ENCODE data around the gene UPB1. TPM values are rescaled to one million over a fixed set of nuclear protein-coding genes. Genes with fewer than 3 reads are reported as not detected.

UPB1 gene
- total RNA-seq, 1 donor from 2014 or later, result 0.52 TPM

- H3K9me3 ChIP-seq (ENCODE audit: control insufficient read depth in 3 of 3, low read length in 3 of 3), result no peaks in the 10 kb centered on the region
- H3K4me3 ChIP-seq (ENCODE audit: low read length in 3 of 3), result no peak overlapping the region
- peaks cover 0 to 17% (median 13%) of the 10 kb centered on the region in 3 donors for H3K4me1 ChIP-seq (ENCODE audit: control insufficient read depth in 3 of 3, insufficient read depth in 3 of 3, low read length in 3 of 3)
- H3K36me3 ChIP-seq (ENCODE audit: control insufficient read depth in 3 of 3, insufficient read depth in 3 of 3, low read length in 3 of 3), result no peaks in the 10 kb centered on the region
- H3K27me3 ChIP-seq (ENCODE audit: control insufficient read depth in 3 of 3, insufficient read depth in 3 of 3, low read length in 3 of 3), result no peaks in the 10 kb centered on the region
- no peak overlapping the region for H3K27ac ChIP-seq (ENCODE audit: low read depth, low read length)
- no peak overlapping the region for H3K9ac ChIP-seq (ENCODE audit: low read depth in 1 of 3, low read length in 3 of 3)
These were observed 6.9 kb downstream of the UPB1 start for GRCh38 chr22:24502034-24502433.

DNA sequence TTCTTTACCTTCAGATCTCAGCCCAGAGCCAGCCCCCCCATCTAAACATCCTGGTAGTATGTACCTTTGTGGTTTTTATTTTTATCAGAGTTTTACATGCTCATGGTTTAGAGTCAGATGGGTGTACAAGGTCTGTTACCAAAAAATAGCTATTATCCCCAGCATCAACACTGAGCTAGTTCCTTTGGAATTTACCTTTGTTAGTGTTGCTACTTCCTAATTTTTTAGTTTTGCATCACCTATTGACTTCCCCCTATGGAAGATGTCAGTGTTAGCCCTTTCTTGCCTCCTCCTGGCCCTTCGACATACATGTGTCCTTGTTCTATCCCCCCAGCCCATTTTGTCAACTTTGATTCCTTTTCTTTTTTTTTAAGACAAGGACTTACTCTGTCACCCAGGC is 7.4 kb downstream of the UPB1 start:
- H3K27me3 ChIP-seq (ENCODE audit: control insufficient read depth in 3 of 3, insufficient read depth in 3 of 3, low read length in 3 of 3), result no peaks in the 10 kb centered on the region
- H3K4me3 ChIP-seq (ENCODE audit: low read length in 3 of 3), result no peak overlapping the region
- H3K9me3 ChIP-seq (ENCODE audit: control insufficient read depth in 3 of 3, low read length in 3 of 3), result no peaks in the 10 kb centered on the region
- peaks cover 0 to 17% (median 15%) of the 10 kb centered on the region in 3 donors for H3K4me1 ChIP-seq (ENCODE audit: control insufficient read depth in 3 of 3, insufficient read depth in 3 of 3, low read length in 3 of 3)
- no peak overlapping the region for H3K9ac ChIP-seq (ENCODE audit: low read depth in 1 of 3, low read length in 3 of 3)
- no peaks in the 10 kb centered on the region for H3K36me3 ChIP-seq (ENCODE audit: control insufficient read depth in 3 of 3, insufficient read depth in 3 of 3, low read length in 3 of 3)
- no peak overlapping the region for H3K27ac ChIP-seq (ENCODE audit: low read depth, low read length)

DNA sequence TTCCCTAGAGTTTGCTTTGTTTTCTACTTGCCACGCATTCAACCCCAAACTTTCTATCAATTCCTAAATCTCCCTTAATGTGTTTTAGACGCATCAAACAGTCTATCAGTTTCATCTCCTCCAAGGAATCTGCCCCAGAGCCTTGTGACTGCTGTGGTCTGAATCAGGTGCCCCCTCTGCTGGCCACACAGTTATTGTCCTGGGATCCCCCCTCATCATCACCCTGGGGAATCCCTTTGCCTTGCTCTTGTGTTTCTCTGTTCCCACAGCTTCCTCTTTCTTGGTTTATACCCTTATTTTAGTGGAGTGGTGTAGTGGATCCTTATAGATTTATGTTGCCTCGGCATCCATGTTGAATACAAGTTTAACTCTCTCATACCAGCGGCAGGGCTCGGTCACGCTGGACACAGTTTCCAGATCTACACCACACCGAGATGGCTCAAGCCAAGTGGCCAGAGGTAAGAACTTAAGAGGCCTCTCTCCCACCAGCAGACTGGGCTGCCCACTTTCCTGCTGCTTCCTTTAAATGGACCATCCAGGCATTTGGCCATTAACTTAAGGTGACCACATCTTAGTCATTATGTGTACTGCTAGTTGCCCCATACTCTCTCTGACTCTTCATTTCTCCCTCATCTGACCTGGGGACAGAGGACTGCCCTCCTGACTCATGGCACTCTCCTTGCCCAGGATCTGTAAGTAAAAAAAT is 8.2 kb downstream of the UPB1 start:
- Histone ChIP-seq H3K9me3 (ENCODE audit: control insufficient read depth in 3 of 3, low read length in 3 of 3) (no peaks in the 10 kb centered on the region), H3K4me3 (ENCODE audit: low read length in 3 of 3) (no peak overlapping the region), H3K27me3 (ENCODE audit: control insufficient read depth in 3 of 3, insufficient read depth in 3 of 3, low read length in 3 of 3) (no peaks in the 10 kb centered on the region), H3K9ac (ENCODE audit: low read depth in 1 of 3, low read length in 3 of 3) (no peak overlapping the region), H3K36me3 (ENCODE audit: control insufficient read depth in 3 of 3, insufficient read depth in 3 of 3, low read length in 3 of 3) (no peaks in the 10 kb centered on the region), H3K27ac (ENCODE audit: low read depth, low read length) (no peak overlapping the region), H3K4me1 (ENCODE audit: control insufficient read depth in 3 of 3, insufficient read depth in 3 of 3, low read length in 3 of 3) (peaks cover 0 to 17% (median 15%) of the 10 kb centered on the region in 3 donors)

GRCh38 chr22:24503843-24504338 is 8.8 kb downstream of the UPB1 start:
- no peak overlapping the region for H3K4me3 ChIP-seq (ENCODE audit: low read length in 3 of 3)
- H3K27ac ChIP-seq (ENCODE audit: low read depth, low read length), result no peak overlapping the region
- no peaks in the 10 kb centered on the region for H3K27me3 ChIP-seq (ENCODE audit: control insufficient read depth in 3 of 3, insufficient read depth in 3 of 3, low read length in 3 of 3)
- no peaks in the 10 kb centered on the region for H3K36me3 ChIP-seq (ENCODE audit: control insufficient read depth in 3 of 3, insufficient read depth in 3 of 3, low read length in 3 of 3)
- peaks cover 0 to 17% (median 15%) of the 10 kb centered on the region in 3 donors for H3K4me1 ChIP-seq (ENCODE audit: control insufficient read depth in 3 of 3, insufficient read depth in 3 of 3, low read length in 3 of 3)
- H3K9ac ChIP-seq (ENCODE audit: low read depth in 1 of 3, low read length in 3 of 3), result no peak overlapping the region
- H3K9me3 ChIP-seq (ENCODE audit: control insufficient read depth in 3 of 3, low read length in 3 of 3), result no peaks in the 10 kb centered on the region

GRCh38 chr22:24504540-24504939 is 9.4 kb downstream of the UPB1 start:
- no peak overlapping the region for H3K27ac ChIP-seq (ENCODE audit: low read depth, low read length)
- H3K27me3 ChIP-seq (ENCODE audit: control insufficient read depth in 3 of 3, insufficient read depth in 3 of 3, low read length in 3 of 3), result no peaks in the 10 kb centered on the region
- H3K36me3 ChIP-seq (ENCODE audit: control insufficient read depth in 3 of 3, insufficient read depth in 3 of 3, low read length in 3 of 3), result no peaks in the 10 kb centered on the region

DNA sequence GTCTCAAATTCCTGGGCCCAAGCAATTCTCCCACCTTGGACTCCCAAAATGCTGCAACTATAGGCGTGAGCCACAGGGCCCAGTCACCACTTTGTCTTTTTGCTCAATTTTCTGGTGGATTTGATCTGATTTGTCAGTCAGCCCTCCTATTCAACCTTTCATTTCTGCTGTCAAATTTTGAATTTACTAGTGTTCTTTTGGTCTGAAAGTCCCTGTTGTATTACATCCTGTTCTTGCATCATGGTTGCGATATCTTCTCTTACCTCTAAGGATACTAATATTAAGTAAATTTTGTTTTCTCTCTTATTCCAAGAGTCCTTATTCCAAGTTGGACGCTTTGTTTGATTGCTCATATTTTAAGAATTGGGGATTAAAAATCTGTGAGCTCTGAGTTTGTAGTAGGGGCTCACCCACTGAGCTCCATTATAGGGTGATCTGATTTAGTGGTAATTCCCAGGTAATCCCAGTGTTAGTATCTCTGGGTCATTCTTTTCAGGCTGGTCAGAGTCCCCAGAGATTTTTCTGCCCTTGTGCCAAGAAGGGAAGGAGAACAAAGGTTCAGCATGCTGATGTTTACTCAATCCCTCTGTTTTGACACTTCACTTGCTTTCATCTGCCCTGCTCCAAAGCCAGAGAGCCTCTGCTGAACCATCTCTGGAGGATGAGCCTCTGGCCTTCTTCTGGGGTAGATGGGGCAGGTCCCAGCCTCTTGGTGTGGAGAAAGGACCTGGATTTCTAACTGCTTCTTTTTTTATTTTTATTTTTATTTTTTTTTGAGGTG is 10.0 kb downstream of the UPB1 start:
- Histone ChIP-seq H3K36me3 (ENCODE audit: control insufficient read depth in 3 of 3, insufficient read depth in 3 of 3, low read length in 3 of 3) (no peaks in the 10 kb centered on the region), H3K9me3 (ENCODE audit: control insufficient read depth in 3 of 3, low read length in 3 of 3) (no peaks in the 10 kb centered on the region), H3K27me3 (ENCODE audit: control insufficient read depth in 3 of 3, insufficient read depth in 3 of 3, low read length in 3 of 3) (no peaks in the 10 kb centered on the region), H3K27ac (ENCODE audit: low read depth, low read length) (no peak overlapping the region), H3K9ac (ENCODE audit: low read depth in 1 of 3, low read length in 3 of 3) (no peak overlapping the region), H3K4me1 (ENCODE audit: control insufficient read depth in 3 of 3, insufficient read depth in 3 of 3, low read length in 3 of 3) (peaks cover 0 to 16% (median 13%) of the 10 kb centered on the region in 3 donors), H3K4me3 (ENCODE audit: low read length in 3 of 3) (no peak overlapping the region)

More at GRCh38 chr22:24504540-24504939, 9.4 kb downstream of the UPB1 start:
- no peak overlapping the region for H3K4me3 ChIP-seq (ENCODE audit: low read length in 3 of 3)
- H3K9ac ChIP-seq (ENCODE audit: low read depth in 1 of 3, low read length in 3 of 3), result no peak overlapping the region
- H3K9me3 ChIP-seq (ENCODE audit: control insufficient read depth in 3 of 3, low read length in 3 of 3), result no peaks in the 10 kb centered on the region
- H3K4me1 ChIP-seq (ENCODE audit: control insufficient read depth in 3 of 3, insufficient read depth in 3 of 3, low read length in 3 of 3), result peaks cover 0 to 17% (median 15%) of the 10 kb centered on the region in 3 donors

GRCh38 chr22:24506802-24507438 is 11.8 kb downstream of the UPB1 start:
- H3K36me3 ChIP-seq (ENCODE audit: control insufficient read depth in 3 of 3, insufficient read depth in 3 of 3, low read length in 3 of 3), result no peaks in the 10 kb centered on the region
- H3K4me1 ChIP-seq (ENCODE audit: control insufficient read depth in 3 of 3, insufficient read depth in 3 of 3, low read length in 3 of 3), result peaks cover 12 to 22% (median 12%) of the 10 kb centered on the region in 3 donors
- no peak overlapping the region for H3K9ac ChIP-seq (ENCODE audit: low read depth in 1 of 3, low read length in 3 of 3)
- no peaks in the 10 kb centered on the region for H3K9me3 ChIP-seq (ENCODE audit: control insufficient read depth in 3 of 3, low read length in 3 of 3)
- no peak overlapping the region for H3K4me3 ChIP-seq (ENCODE audit: low read length in 3 of 3)
- no peaks in the 10 kb centered on the region for H3K27me3 ChIP-seq (ENCODE audit: control insufficient read depth in 3 of 3, insufficient read depth in 3 of 3, low read length in 3 of 3)
- no peak overlapping the region for H3K27ac ChIP-seq (ENCODE audit: low read depth, low read length)

- Histone ChIP-seq H3K27ac (ENCODE audit: low read depth, low read length) (no peak overlapping the region), H3K9ac (ENCODE audit: low read depth in 1 of 3, low read length in 3 of 3) (no peak overlapping the region), H3K36me3 (ENCODE audit: control insufficient read depth in 3 of 3, insufficient read depth in 3 of 3, low read length in 3 of 3) (no peaks in the 10 kb centered on the region)
These were observed 12.6 kb downstream of the UPB1 start for GRCh38 chr22:24507716-24508115.

DNA sequence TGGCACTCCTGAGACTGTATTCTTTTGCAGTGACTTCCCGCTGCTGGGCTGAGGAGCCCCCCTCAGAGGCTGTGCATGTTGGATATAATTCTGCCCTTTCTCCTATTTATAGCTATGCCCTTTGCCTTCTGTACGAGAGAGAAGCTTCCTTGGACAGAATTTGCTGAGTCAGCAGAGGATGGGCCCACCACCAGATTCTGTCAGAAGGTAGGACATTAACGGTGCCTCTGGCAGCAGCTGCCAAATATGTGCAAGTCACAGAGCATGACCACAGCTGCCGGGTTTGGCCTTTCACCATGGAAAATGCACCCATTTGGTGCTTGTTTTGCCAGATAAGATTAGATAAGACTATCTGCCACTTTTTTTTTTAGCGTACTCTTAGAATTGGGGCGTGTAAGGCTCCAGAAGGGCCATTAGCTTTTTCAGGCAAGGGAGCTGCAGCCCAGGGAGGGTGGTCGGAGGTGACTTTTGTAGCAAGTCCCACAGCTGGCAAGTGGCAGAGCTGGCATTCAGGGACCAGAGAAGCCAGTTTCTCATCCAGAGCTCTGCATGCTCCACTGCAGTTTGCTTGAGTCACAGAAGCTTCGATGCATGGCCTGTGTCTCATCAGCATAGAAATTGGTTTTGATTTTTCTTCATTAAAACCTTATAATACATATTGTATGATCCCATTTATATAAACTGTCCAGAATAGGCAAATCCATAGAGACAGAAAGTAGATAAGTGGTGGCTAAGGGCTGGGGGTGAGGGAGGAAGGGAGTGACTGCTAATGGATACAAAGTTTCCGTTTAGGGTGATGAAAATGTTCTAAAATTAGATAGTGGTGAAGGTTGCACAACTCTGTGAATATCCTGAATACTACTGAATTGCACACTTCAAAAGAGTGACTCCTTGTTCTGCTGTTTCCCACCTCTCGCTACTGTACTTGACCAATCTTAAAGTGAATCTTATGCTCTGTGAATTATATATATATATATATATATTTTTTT is 15.8 kb downstream of the UPB1 start:
- H3K4me3 ChIP-seq (ENCODE audit: low read length in 3 of 3), result peak overlapping the region; percentile 2 to 56 (median 34)
- H3K4me1 ChIP-seq (ENCODE audit: control insufficient read depth in 3 of 3, insufficient read depth in 3 of 3, low read length in 3 of 3), result peaks cover 12 to 18% (median 17%) of the 10 kb centered on the region in 3 donors
- H3K9ac ChIP-seq (ENCODE audit: low read depth in 1 of 3, low read length in 3 of 3), result peak overlapping the region in 2 of 3 donors; percentile 29 to 70
- H3K27ac ChIP-seq (ENCODE audit: low read depth, low read length), result peak overlapping the region; percentile 77
- no peaks in the 10 kb centered on the region for H3K27me3 ChIP-seq (ENCODE audit: control insufficient read depth in 3 of 3, insufficient read depth in 3 of 3, low read length in 3 of 3)
- H3K36me3 ChIP-seq (ENCODE audit: control insufficient read depth in 3 of 3, insufficient read depth in 3 of 3, low read length in 3 of 3), result no peaks in the 10 kb centered on the region
- no peaks in the 10 kb centered on the region for H3K9me3 ChIP-seq (ENCODE audit: control insufficient read depth in 3 of 3, low read length in 3 of 3)

More at GRCh38 chr22:24507716-24508115, 12.6 kb downstream of the UPB1 start:
- no peaks in the 10 kb centered on the region for H3K27me3 ChIP-seq (ENCODE audit: control insufficient read depth in 3 of 3, insufficient read depth in 3 of 3, low read length in 3 of 3)
- no peaks in the 10 kb centered on the region for H3K9me3 ChIP-seq (ENCODE audit: control insufficient read depth in 3 of 3, low read length in 3 of 3)
- peaks cover 12 to 22% (median 14%) of the 10 kb centered on the region in 3 donors for H3K4me1 ChIP-seq (ENCODE audit: control insufficient read depth in 3 of 3, insufficient read depth in 3 of 3, low read length in 3 of 3)
- H3K4me3 ChIP-seq (ENCODE audit: low read length in 3 of 3), result no peak overlapping the region

Data from skeletal muscle tissue (tissue), 4 donors.